ENCODE results near the gene PAX8.
A peak's percentile ranks its signal among the peaks of the same experiment; 100 is the strongest.
"Not testable (repeated sequence)": the region's sequence is repeated elsewhere in the genome, so short reads cannot be mapped to it uniquely, and the experiment has no call there.

PAX8 gene

GRCh38 chr2:113278742-113279139 is at the start of gene PAX8:
PAX8 (minus strand) TSS chr2:113278921; CDS start chr2:113278394, 527 bp downstream.
- DNase-seq (ENCODE audit: low spot score): peak; percentile 88
- FAIRE-seq: peak; percentile 92

GRCh38 chr2:113328043-113328442 is 49.3 kb upstream of the PAX8 start:
- FAIRE-seq (no peak), DNase-seq (ENCODE audit: low spot score) (no peak)

- not testable (repeated sequence) for DNase-seq (ENCODE audit: low spot score); FAIRE-seq
Observed at GRCh38 chr2:113325161-113325731, 46.5 kb upstream of the PAX8 start.

- DNase-seq (ENCODE audit: low spot score): peak; percentile 66
- FAIRE-seq: no peak
Observed at GRCh38 chr2:113324684-113325160, 46.0 kb upstream of the PAX8 start.

- FAIRE-seq; DNase-seq (ENCODE audit: low spot score): not testable (repeated sequence)
Observed at GRCh38 chr2:113323129-113323528, 44.4 kb upstream of the PAX8 start.

GRCh38 chr2:113320106-113320505 is 41.4 kb upstream of the PAX8 start:
- DNase-seq (ENCODE audit: low spot score); FAIRE-seq: not testable (repeated sequence)

- not testable (repeated sequence) for DNase-seq (ENCODE audit: low spot score); FAIRE-seq
Observed at GRCh38 chr2:113318941-113319340, 40.2 kb upstream of the PAX8 start.

- DNase-seq (ENCODE audit: low spot score) (no peak), FAIRE-seq (no peak)
Observed at GRCh38 chr2:113316085-113316484, 37.4 kb upstream of the PAX8 start.

GRCh38 chr2:113314663-113315062 is 35.9 kb upstream of the PAX8 start:
- not testable (repeated sequence) for DNase-seq (ENCODE audit: low spot score); FAIRE-seq

GRCh38 chr2:113314176-113314575 is 35.5 kb upstream of the PAX8 start:
- FAIRE-seq; DNase-seq (ENCODE audit: low spot score): not testable (repeated sequence)

- not testable (repeated sequence) for DNase-seq (ENCODE audit: low spot score); FAIRE-seq
Observed at GRCh38 chr2:113311781-113312180, 33.1 kb upstream of the PAX8 start.

GRCh38 chr2:113311191-113311590 is 32.5 kb upstream of the PAX8 start:
- not testable (repeated sequence) for DNase-seq (ENCODE audit: low spot score); FAIRE-seq

GRCh38 chr2:113309655-113310387 is 31.1 kb upstream of the PAX8 start:
- FAIRE-seq (no peak), DNase-seq (ENCODE audit: low spot score) (peak; percentile 17)

- not testable (repeated sequence) for DNase-seq (ENCODE audit: low spot score); FAIRE-seq
Observed at GRCh38 chr2:113308784-113309183, 30.1 kb upstream of the PAX8 start.

- not testable (repeated sequence) for DNase-seq (ENCODE audit: low spot score); FAIRE-seq
Observed at GRCh38 chr2:113306207-113306606, 27.5 kb upstream of the PAX8 start.

- FAIRE-seq; DNase-seq (ENCODE audit: low spot score): not testable (repeated sequence)
Observed at GRCh38 chr2:113305749-113306148, 27.0 kb upstream of the PAX8 start.

- DNase-seq (ENCODE audit: low spot score) (no peak), FAIRE-seq (no peak)
Observed at GRCh38 chr2:113305146-113305545, 26.4 kb upstream of the PAX8 start.

GRCh38 chr2:113304702-113305101 is 26.0 kb upstream of the PAX8 start:
- DNase-seq (ENCODE audit: low spot score) (no peak), FAIRE-seq (no peak)

- FAIRE-seq; DNase-seq (ENCODE audit: low spot score): not testable (repeated sequence)
Observed at GRCh38 chr2:113302216-113302980, 23.7 kb upstream of the PAX8 start.

GRCh38 chr2:113300281-113300680 is 21.6 kb upstream of the PAX8 start:
- DNase-seq (ENCODE audit: low spot score) (no peak), FAIRE-seq (no peak)

- DNase-seq (ENCODE audit: low spot score) (no peak), FAIRE-seq (no peak)
Observed at GRCh38 chr2:113298176-113298575, 19.5 kb upstream of the PAX8 start.

GRCh38 chr2:113297590-113297989 is 18.9 kb upstream of the PAX8 start:
- DNase-seq (ENCODE audit: low spot score); FAIRE-seq: not testable (repeated sequence)
